HCEC 1CT (cell line): ENCODE measurements around the gene RFPL1.

ENCODE experiments used
- DNase-seq: peaks from one replicate; pipeline ENCODE4 v3.0.0-alpha.2; 2017

The RFPL1 gene

GRCh38 chr22:29443861-29444792 lies 5.7 kb downstream of the RFPL1 start:
- no peak for DNase-seq

- no peak for DNase-seq
These were observed 7.1 kb downstream of the RFPL1 start for GRCh38 chr22:29445508-29445907.

GRCh38 chr22:29447906-29448305 lies 9.5 kb downstream of the RFPL1 start:
- DNase-seq: no peak

- no peak for DNase-seq
These were observed 11.0 kb downstream of the RFPL1 start for GRCh38 chr22:29449296-29449875.

GRCh38 chr22:29450222-29450621 lies 11.8 kb downstream of the RFPL1 start:
- DNase-seq: no peak

GRCh38 chr22:29451863-29452262 lies 13.5 kb downstream of the RFPL1 start:
- DNase-seq: no peak

GRCh38 chr22:29454276-29454675 lies 15.9 kb downstream of the RFPL1 start:
- no peak for DNase-seq

- DNase-seq: no peak
These were observed 17.9 kb downstream of the RFPL1 start for GRCh38 chr22:29456211-29456671.

GRCh38 chr22:29457730-29458129 lies 19.3 kb downstream of the RFPL1 start:
- DNase-seq: peak; percentile 34

GRCh38 chr22:29458551-29458950 lies 20.2 kb downstream of the RFPL1 start:
- no peak for DNase-seq

- no peak for DNase-seq
These were observed 21.4 kb downstream of the RFPL1 start for GRCh38 chr22:29459773-29460172.

GRCh38 chr22:29461263-29461662 lies 22.9 kb downstream of the RFPL1 start:
- DNase-seq: no peak

GRCh38 chr22:29463629-29464028 lies 25.2 kb downstream of the RFPL1 start:
- no peak for DNase-seq

- DNase-seq: no peak
These were observed 26.2 kb downstream of the RFPL1 start for GRCh38 chr22:29464581-29464980.

GRCh38 chr22:29469755-29470154 lies 31.4 kb downstream of the RFPL1 start:
- DNase-seq: no peak

- DNase-seq: peak; percentile 53
These were observed 31.9 kb downstream of the RFPL1 start for GRCh38 chr22:29470159-29470855.

- DNase-seq: no peak
These were observed 34.6 kb downstream of the RFPL1 start for GRCh38 chr22:29473001-29473400.

- DNase-seq: no peak
These were observed 37.2 kb downstream of the RFPL1 start for GRCh38 chr22:29475550-29475949.

- DNase-seq: peak; percentile 15
These were observed 37.7 kb downstream of the RFPL1 start for GRCh38 chr22:29476116-29476515.

GRCh38 chr22:29477723-29478318 lies 39.4 kb downstream of the RFPL1 start:
- DNase-seq: no peak

GRCh38 chr22:29478326-29479276 lies 40.2 kb downstream of the RFPL1 start:
- no peak for DNase-seq
